H9 (cell line): ENCODE data around the gene ZNF341. TPM values are rescaled to one million over a fixed set of nuclear protein-coding genes. Genes with fewer than 3 reads are reported as not detected.

ENCODE experiments used
- DNase-seq: peaks from one replicate; pipeline ENCODE4 v3.0.0-alpha.2; 2017
- H2AFZ ChIP-seq: one replicate; pipeline ENCODE4 v1.6.1; 2013; ENCODE audit warnings: mild to moderate bottlenecking, low read length, control low read depth, moderate library complexity
- H2AK5ac ChIP-seq: 2 replicates; pipeline ENCODE4 v1.6.1; 2013; ENCODE audit warnings: low read length, control low read depth, mixed read lengths; ENCODE audit not compliant: insufficient read length
- H2BK120ac ChIP-seq: one replicate; pipeline ENCODE4 v1.6.1; 2013; ENCODE audit warnings: low read depth, mild to moderate bottlenecking, low read length, control low read depth, inconsistent platforms; ENCODE audit not compliant: poor library complexity, severe bottlenecking
- H2BK12ac ChIP-seq: 2 replicates; pipeline ENCODE4 v1.6.1; 2013; ENCODE audit warnings: low read length, control low read depth, mixed read lengths, low read depth; ENCODE audit not compliant: insufficient read length
- H2BK15ac ChIP-seq: 2 replicates; pipeline ENCODE4 v1.6.1; 2013; ENCODE audit warnings: low read depth, low read length, control low read depth
- H2BK20ac ChIP-seq: one replicate; pipeline ENCODE4 v1.6.1; 2013; ENCODE audit warnings: low read depth, mild to moderate bottlenecking, low read length, control low read depth, inconsistent platforms; ENCODE audit not compliant: poor library complexity, severe bottlenecking
- H2BK5ac ChIP-seq: 2 replicates; pipeline ENCODE4 v1.6.1; 2013; ENCODE audit warnings: low read length, control low read depth, mixed read lengths; ENCODE audit not compliant: insufficient read length
- H3K14ac ChIP-seq: 2 replicates; pipeline ENCODE4 v1.6.1; 2013; ENCODE audit warnings: low read length, control low read depth; ENCODE audit not compliant: insufficient read depth
- H3K18ac ChIP-seq: 2 replicates; pipeline ENCODE4 v1.6.1; 2013; ENCODE audit warnings: low read depth, mild to moderate bottlenecking, mixed read lengths, low read length, control low read depth; ENCODE audit not compliant: insufficient read length
- H3K23ac ChIP-seq: 2 replicates; pipeline ENCODE4 v1.6.1; 2013; ENCODE audit warnings: low read length, control low read depth, mixed read lengths, low read depth; ENCODE audit not compliant: insufficient read length
- H3K23me2 ChIP-seq: 2 replicates; pipeline ENCODE4 v1.6.1; 2013; ENCODE audit warnings: low read depth, mild to moderate bottlenecking, mixed read lengths, low read length, control low read depth; ENCODE audit not compliant: insufficient read length, poor library complexity, severe bottlenecking
- H3K27ac ChIP-seq: 2 replicates; pipeline ENCODE4 v1.5.1; 2013; ENCODE audit warnings: low read length, control low read depth, mixed read lengths, low read depth; ENCODE audit not compliant: insufficient read length
- H3K27me3 ChIP-seq: 2 replicates; pipeline ENCODE4 v1.6.1; 2013; ENCODE audit warnings: low read length, control low read depth, inconsistent platforms; ENCODE audit not compliant: insufficient read depth
- H3K4ac ChIP-seq: 2 replicates; pipeline ENCODE4 v1.6.1; 2013; ENCODE audit warnings: low read depth, mild to moderate bottlenecking, control low read depth, inconsistent platforms, low read length, moderate library complexity
- H3K4me1 ChIP-seq: 2 replicates; pipeline ENCODE4 v1.6.1; 2013; ENCODE audit warnings: low read length, control low read depth, inconsistent platforms; ENCODE audit not compliant: insufficient read depth
- H3K4me2 ChIP-seq: 2 replicates; pipeline ENCODE4 v1.6.1; 2013; ENCODE audit warnings: low read length, control low read depth, mixed read lengths; ENCODE audit not compliant: insufficient read length, insufficient read depth
- H3K56ac ChIP-seq: 2 replicates; pipeline ENCODE4 v1.6.1; 2013; ENCODE audit warnings: low read depth, mild to moderate bottlenecking, mixed read lengths, low read length, control low read depth; ENCODE audit not compliant: insufficient read length
- H3K79me1 ChIP-seq: 2 replicates; pipeline ENCODE4 v1.6.1; 2013; ENCODE audit warnings: low read depth, mild to moderate bottlenecking, moderate library complexity, low read length, control low read depth, inconsistent platforms; ENCODE audit not compliant: insufficient read depth, poor library complexity, severe bottlenecking
- H3K79me2 ChIP-seq: 2 replicates; pipeline ENCODE4 v1.6.1; 2013; ENCODE audit warnings: low read length, control low read depth, inconsistent platforms; ENCODE audit not compliant: insufficient read depth
- H3K9ac ChIP-seq: 2 replicates; pipeline ENCODE4 v1.6.1; 2013; ENCODE audit warnings: low read length, control low read depth, mixed read lengths; ENCODE audit not compliant: insufficient read length; ENCODE audit errors: extremely low read depth
- H3K9me3 ChIP-seq: one replicate; pipeline ENCODE4 v1.6.1; 2013; ENCODE audit warnings: low read depth, low read length, inconsistent platforms; ENCODE audit not compliant: control insufficient read depth
- H3T11ph ChIP-seq: one replicate; pipeline ENCODE4 v1.6.1; 2013; ENCODE audit warnings: mild to moderate bottlenecking, low read length, control low read depth, inconsistent platforms
- H4K20me1 ChIP-seq: one replicate; pipeline ENCODE4 v1.6.1; 2013; ENCODE audit not compliant: control insufficient read depth, insufficient read length, insufficient read depth
- H4K5ac ChIP-seq: 2 replicates; pipeline ENCODE4 v1.6.1; 2013; ENCODE audit warnings: low read depth, mild to moderate bottlenecking, mixed read lengths, low read length, control low read depth; ENCODE audit not compliant: insufficient read length
- H4K8ac ChIP-seq: replicated peaks from 2 replicates; pipeline ENCODE4 v1.6.1; 2013; ENCODE audit warnings: low read length, control low read depth, mixed read lengths, low read depth; ENCODE audit not compliant: insufficient read length
- H4K91ac ChIP-seq: 2 replicates; pipeline ENCODE4 v1.6.1; 2013; ENCODE audit warnings: low read depth, mild to moderate bottlenecking, moderate library complexity, mixed read lengths, low read length, control low read depth; ENCODE audit not compliant: insufficient read length
- H3K27ac Mint-ChIP-seq, 3 experiments: 2 replicates in 2 of 3; 3 replicates in 1 of 3; pipeline ENCODE4 v1.8.0; 2020 to 2021; ENCODE audit warnings: mixed read lengths in 3 of 3, mild to moderate bottlenecking in 1 of 3, moderate library complexity in 1 of 3
- H3K27me3 Mint-ChIP-seq: 2 replicates; pipeline ENCODE4 v1.8.0; 2021; ENCODE audit warnings: low read depth, mild to moderate bottlenecking, moderate library complexity, mixed read lengths
- H3K36me3 Mint-ChIP-seq, 3 experiments: 2 replicates in 2 of 3; 3 replicates in 1 of 3; pipeline ENCODE4 v1.8.0; 2020 to 2021; ENCODE audit warnings: low read depth in 3 of 3, mixed read lengths in 3 of 3; ENCODE audit not compliant: insufficient read depth in 1 of 3
- H3K4me1 Mint-ChIP-seq, 2 experiments: 2 replicates each; pipeline ENCODE4 v1.8.0; 2020; ENCODE audit warnings: mixed read lengths in 2 of 2
- H3K4me3 Mint-ChIP-seq, 2 experiments: 2 replicates in 1 of 2; 3 replicates in 1 of 2; pipeline ENCODE4 v1.8.0; 2020 to 2021; ENCODE audit warnings: mild to moderate bottlenecking in 2 of 2, mixed read lengths in 2 of 2, moderate library complexity in 1 of 2
- H3K9me3 Mint-ChIP-seq, 2 experiments: 2 replicates in 1 of 2; 3 replicates in 1 of 2; pipeline ENCODE4 v1.8.0; 2020; ENCODE audit warnings: mild to moderate bottlenecking in 2 of 2, mixed read lengths in 2 of 2, moderate library complexity in 1 of 2
- CTCF ChIP-seq: fragments of 200-600 bp; sonication (generic); conservative IDR thresholded peaks from 3 replicates; pipeline ENCODE4 v1.8.0; 2021; ENCODE audit warnings: antibody characterized with exemption, mild to moderate bottlenecking
- WGBS: extraction: QIAGEN DNeasy Blood & Tissue Kit; methylation state at CpG from one replicate; pipeline ENCODE4 v1.1.7; 2013; ENCODE audit warnings: missing lambda C conversion rate, low lambda C conversion rate, mixed read lengths; ENCODE audit not compliant: insufficient read length; ENCODE audit errors: extremely low coverage; 5-methylcytosine and 5-hydroxymethylcytosine counted together
- total RNA-seq: library from RNA; stranded (reverse); gene quantifications from 2 replicates; pipeline ENCODE4 v1.2.1, GENCODE V29; 2021

Gene ZNF341
- total RNA-seq, 1 experiment from 2014 or later: 5.2 TPM

- no peak overlapping the region for H4K5ac ChIP-seq
- H2BK20ac ChIP-seq: no peak overlapping the region
- H3K14ac ChIP-seq: no peak overlapping the region
- H3K23ac ChIP-seq: no peak overlapping the region
- no peak overlapping the region for H3K4me2 ChIP-seq
- no peak overlapping the region for H4K91ac ChIP-seq
- no peak overlapping the region for H2AK5ac ChIP-seq
- H3K36me3 Mint-ChIP-seq: peaks cover 4 to 34% (median 5%) of the 10 kb centered on the region in 3 experiments; a peak in 5 of 7 replicates
- no peak overlapping the region for H2BK15ac ChIP-seq
- no peak overlapping the region for H3K18ac ChIP-seq
- no peak for DNase-seq
- H3K4me1 Mint-ChIP-seq: peaks cover 0 to 7% of the 10 kb centered on the region in 2 experiments; a peak in 1 of 4 replicates
- H3K79me2 ChIP-seq: no peaks in the 10 kb centered on the region
- H3K27ac Mint-ChIP-seq: no peak overlapping the region; a peak in 1 of 7 replicates
- H3K27me3 ChIP-seq: no peaks in the 10 kb centered on the region
- H3K27ac ChIP-seq: no peak overlapping the region
- H3K9me3 Mint-ChIP-seq: no peaks in the 10 kb centered on the region
- no peak overlapping the region for H3K9ac ChIP-seq
- H3K4me3 Mint-ChIP-seq: no peak overlapping the region
- H2AFZ ChIP-seq: no peak overlapping the region
- WGBS: no CpG with 5 or more reads among the region's 9 CpGs
- H3K56ac ChIP-seq: no peak overlapping the region
- H3K23me2 ChIP-seq: no peaks in the 10 kb centered on the region
- H2BK12ac ChIP-seq: no peak overlapping the region
- no peak overlapping the region for H2BK120ac ChIP-seq
- no peak overlapping the region for H4K8ac ChIP-seq
- H3K4ac ChIP-seq: no peak overlapping the region
- no peaks in the 10 kb centered on the region for H3K27me3 Mint-ChIP-seq
- no peak overlapping the region for H3T11ph ChIP-seq
- no peaks in the 10 kb centered on the region for H3K4me1 ChIP-seq
- no peaks in the 10 kb centered on the region for H3K79me1 ChIP-seq
- no peaks in the 10 kb centered on the region for H3K9me3 ChIP-seq
- no peak overlapping the region for H2BK5ac ChIP-seq
- TF ChIP-seq CTCF: no peak
- H4K20me1 ChIP-seq: peaks cover 2% of the 10 kb centered on the region
Measured at GRCh38 chr20:33766686-33767085, 34.9 kb downstream of the ZNF341 start.
